Nephron progenitor cell (in vitro differentiated cells): Measurements from ENCODE around the gene ARID1A.

Source experiments
- DNase-seq: peaks from one replicate; pipeline ENCODE4 v3.0.0; 2021
- H3K27ac Mint-ChIP-seq: 2 replicates; pipeline ENCODE4 v1.8.0; 2021; ENCODE audit warnings: mild to moderate bottlenecking, moderate library complexity, mixed read lengths
- H3K27me3 Mint-ChIP-seq: 2 replicates; pipeline ENCODE4 v1.8.0; 2021; ENCODE audit warnings: mild to moderate bottlenecking, low read depth, mixed read lengths; ENCODE audit not compliant: poor library complexity
- H3K36me3 Mint-ChIP-seq: 2 replicates; pipeline ENCODE4 v1.8.0; 2021; ENCODE audit warnings: low read depth, mixed read lengths
- H3K4me1 Mint-ChIP-seq: 2 replicates; pipeline ENCODE4 v1.8.0; 2021; ENCODE audit warnings: mixed read lengths
- H3K4me3 Mint-ChIP-seq: 2 replicates; pipeline ENCODE4 v1.8.0; 2021; ENCODE audit warnings: mild to moderate bottlenecking, moderate library complexity, mixed read lengths
- H3K9me3 Mint-ChIP-seq: 2 replicates; pipeline ENCODE4 v1.8.0; 2021; ENCODE audit warnings: mild to moderate bottlenecking, moderate library complexity, mixed read lengths
- TF ChIP-seq, protein P1 (sequence below): fragments of 200-600 bp; sonication (generic); IDR thresholded peaks from 2 replicates; pipeline ENCODE4 v1.5.0; 2021; ENCODE audit warnings: antibody characterized with exemption

Gene ARID1A

DNA sequence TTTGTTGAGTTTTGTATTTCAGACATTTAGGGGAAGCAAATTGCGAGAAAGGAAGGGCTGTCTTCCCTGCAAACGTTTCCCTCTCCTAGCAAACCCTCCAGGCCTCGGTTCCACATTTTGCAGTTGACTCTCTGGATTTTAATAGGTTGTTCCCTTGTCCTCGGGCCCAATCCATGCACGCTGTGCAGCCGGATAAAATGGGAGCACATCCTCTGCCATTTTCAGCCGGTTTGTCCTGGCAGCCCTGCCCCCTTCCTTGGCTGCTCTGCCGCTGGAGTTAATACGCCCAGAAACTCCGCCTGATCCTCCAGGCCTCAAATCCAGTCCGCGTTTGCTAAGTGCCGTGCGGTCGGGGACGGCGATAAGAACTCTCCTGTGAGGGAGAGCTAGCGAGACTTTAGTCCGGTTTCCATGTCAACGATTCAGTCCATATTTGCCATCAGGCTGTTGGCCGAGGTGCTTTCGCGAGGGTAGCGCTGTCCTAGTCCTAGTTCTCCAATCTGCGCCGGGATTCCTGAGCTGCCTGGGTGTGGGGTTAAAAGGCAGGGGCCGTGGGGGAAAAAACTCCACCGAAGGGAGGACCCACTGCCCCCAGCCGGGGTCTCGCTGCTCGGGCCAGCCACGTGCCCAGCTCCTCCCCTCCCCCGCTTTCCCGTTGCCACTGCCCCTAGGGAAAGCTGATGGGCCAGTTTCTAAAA is 2.9 kb upstream of the ARID1A start:
- Mint-ChIP-seq H3K4me3 (peak overlapping the region; percentile 88), H3K36me3 (no peaks in the 10 kb centered on the region), H3K27me3 (peaks cover 3% of the 10 kb centered on the region), H3K9me3 (peaks cover 18% of the 10 kb centered on the region), H3K4me1 (peaks cover 45% of the 10 kb centered on the region), H3K27ac (peak overlapping the region; percentile 100)
- TF ChIP-seq, protein P1, sequence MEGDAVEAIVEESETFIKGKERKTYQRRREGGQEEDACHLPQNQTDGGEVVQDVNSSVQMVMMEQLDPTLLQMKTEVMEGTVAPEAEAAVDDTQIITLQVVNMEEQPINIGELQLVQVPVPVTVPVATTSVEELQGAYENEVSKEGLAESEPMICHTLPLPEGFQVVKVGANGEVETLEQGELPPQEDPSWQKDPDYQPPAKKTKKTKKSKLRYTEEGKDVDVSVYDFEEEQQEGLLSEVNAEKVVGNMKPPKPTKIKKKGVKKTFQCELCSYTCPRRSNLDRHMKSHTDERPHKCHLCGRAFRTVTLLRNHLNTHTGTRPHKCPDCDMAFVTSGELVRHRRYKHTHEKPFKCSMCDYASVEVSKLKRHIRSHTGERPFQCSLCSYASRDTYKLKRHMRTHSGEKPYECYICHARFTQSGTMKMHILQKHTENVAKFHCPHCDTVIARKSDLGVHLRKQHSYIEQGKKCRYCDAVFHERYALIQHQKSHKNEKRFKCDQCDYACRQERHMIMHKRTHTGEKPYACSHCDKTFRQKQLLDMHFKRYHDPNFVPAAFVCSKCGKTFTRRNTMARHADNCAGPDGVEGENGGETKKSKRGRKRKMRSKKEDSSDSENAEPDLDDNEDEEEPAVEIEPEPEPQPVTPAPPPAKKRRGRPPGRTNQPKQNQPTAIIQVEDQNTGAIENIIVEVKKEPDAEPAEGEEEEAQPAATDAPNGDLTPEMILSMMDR, result no peak
- peak; percentile 87 for DNase-seq

DNA sequence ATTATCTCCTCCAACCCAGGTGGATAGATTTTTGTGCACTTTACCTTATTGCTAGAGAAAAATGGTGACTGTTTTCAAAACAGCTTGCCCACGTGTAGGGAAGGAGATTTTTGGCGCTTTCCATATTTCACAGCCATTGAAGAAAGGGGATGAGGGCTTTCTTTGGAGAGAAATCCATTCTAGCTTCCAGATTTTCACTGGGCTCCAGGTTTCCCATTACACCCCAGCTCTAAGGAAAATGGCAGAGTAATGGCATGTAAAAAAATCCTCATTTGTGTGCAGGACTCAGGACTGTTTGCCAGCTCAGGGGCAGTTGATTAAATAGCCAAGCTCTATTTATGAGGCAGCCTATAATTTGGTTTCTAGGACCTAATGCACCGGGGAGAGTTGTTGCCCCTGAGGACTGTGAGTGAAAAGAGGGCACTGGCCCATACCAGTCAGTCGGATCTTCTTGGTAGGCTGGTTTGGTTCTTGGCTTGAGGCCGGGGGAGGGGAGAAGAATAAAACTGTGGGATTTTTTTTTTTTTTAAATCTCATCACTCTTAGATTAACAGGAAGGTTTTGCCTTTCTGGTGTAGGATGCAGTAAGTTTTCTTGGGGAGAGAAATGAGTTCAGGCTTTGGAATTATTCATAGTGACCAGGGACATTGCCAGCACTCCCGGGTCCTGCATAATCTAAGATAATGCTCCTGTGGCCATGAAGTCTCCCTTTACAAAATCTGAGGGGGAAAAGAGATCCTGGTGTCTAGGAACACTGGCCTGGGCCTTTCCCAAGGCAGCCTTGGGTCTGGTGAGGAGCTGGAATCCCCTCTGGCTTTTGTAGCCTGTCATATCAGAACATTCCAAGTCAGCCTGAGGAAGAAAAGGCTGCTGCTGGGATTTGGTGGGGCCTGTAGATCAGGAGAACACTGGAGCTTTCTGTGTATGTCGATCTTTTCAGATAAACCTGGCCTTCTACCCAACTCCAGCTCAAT is 1.9 kb upstream of the ARID1A start:
- Mint-ChIP-seq H3K9me3 (peaks cover 18% of the 10 kb centered on the region), H3K36me3 (no peaks in the 10 kb centered on the region), H3K27ac (peak overlapping the region; percentile 100), H3K4me3 (peak overlapping the region; percentile 88), H3K27me3 (peaks cover 3% of the 10 kb centered on the region), H3K4me1 (peaks cover 45% of the 10 kb centered on the region)
- DNase-seq, result peak; percentile 9
- TF ChIP-seq, protein P1, result no peak

DNA sequence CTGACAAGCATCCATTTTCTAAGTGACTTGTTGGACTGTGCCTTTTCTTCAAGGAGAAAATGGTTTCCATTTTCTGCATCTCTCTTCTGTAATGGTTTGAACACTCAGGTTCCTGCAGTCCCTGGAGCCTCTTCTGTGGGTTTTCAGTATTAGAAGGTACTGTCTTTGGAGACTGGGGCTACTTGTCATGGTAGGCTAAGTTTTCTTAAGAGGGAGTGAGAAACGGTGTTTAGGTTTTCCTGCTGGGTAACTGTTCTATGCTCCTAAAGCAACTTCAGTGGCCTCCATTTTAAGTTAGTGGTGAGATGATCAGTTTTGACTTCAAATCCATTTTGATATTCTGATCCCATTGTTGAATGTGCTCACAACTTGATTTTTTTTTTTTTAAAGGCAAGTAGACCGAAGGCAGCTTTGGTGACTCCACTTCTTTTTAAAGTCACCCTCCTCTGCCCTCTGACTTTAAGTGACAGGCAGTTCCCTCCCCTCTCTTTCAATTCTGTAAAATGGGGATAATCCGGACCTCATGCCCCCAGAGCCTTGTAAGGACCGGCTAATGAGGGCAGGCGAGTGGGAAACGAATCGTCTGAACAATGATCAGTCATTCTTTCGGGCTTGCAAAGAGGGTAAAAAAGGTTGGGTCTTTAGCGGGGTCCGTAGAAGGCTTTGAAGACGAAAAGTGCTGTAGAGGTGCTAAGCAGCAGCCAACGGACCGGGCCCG is 1.0 kb upstream of the ARID1A start:
- no peaks in the 10 kb centered on the region for H3K36me3 Mint-ChIP-seq
- TF ChIP-seq, protein P1, result no peak
- H3K9me3 Mint-ChIP-seq, result peaks cover 12% of the 10 kb centered on the region
- H3K4me1 Mint-ChIP-seq, result peaks cover 45% of the 10 kb centered on the region
- H3K27ac Mint-ChIP-seq, result peak overlapping the region; percentile 100
- peaks cover 3% of the 10 kb centered on the region for H3K27me3 Mint-ChIP-seq
- DNase-seq, result no peak
- peak overlapping the region; percentile 88 for H3K4me3 Mint-ChIP-seq

DNA sequence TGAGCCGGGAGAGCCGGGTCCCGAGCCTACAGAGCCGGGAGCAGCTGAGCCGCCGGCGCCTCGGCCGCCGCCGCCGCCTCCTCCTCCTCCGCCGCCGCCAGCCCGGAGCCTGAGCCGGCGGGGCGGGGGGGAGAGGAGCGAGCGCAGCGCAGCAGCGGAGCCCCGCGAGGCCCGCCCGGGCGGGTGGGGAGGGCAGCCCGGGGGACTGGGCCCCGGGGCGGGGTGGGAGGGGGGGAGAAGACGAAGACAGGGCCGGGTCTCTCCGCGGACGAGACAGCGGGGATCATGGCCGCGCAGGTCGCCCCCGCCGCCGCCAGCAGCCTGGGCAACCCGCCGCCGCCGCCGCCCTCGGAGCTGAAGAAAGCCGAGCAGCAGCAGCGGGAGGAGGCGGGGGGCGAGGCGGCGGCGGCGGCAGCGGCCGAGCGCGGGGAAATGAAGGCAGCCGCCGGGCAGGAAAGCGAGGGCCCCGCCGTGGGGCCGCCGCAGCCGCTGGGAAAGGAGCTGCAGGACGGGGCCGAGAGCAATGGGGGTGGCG is 371 bp downstream of the ARID1A start:
- H3K27me3 Mint-ChIP-seq, result no peaks in the 10 kb centered on the region
- no peaks in the 10 kb centered on the region for H3K9me3 Mint-ChIP-seq
- DNase-seq, result peak; percentile 49
- H3K36me3 Mint-ChIP-seq, result no peaks in the 10 kb centered on the region
- H3K4me3 Mint-ChIP-seq, result no peak overlapping the region
- TF ChIP-seq, protein P1, result no peak
- H3K4me1 Mint-ChIP-seq, result peaks cover 31% of the 10 kb centered on the region
- no peak overlapping the region for H3K27ac Mint-ChIP-seq

DNA sequence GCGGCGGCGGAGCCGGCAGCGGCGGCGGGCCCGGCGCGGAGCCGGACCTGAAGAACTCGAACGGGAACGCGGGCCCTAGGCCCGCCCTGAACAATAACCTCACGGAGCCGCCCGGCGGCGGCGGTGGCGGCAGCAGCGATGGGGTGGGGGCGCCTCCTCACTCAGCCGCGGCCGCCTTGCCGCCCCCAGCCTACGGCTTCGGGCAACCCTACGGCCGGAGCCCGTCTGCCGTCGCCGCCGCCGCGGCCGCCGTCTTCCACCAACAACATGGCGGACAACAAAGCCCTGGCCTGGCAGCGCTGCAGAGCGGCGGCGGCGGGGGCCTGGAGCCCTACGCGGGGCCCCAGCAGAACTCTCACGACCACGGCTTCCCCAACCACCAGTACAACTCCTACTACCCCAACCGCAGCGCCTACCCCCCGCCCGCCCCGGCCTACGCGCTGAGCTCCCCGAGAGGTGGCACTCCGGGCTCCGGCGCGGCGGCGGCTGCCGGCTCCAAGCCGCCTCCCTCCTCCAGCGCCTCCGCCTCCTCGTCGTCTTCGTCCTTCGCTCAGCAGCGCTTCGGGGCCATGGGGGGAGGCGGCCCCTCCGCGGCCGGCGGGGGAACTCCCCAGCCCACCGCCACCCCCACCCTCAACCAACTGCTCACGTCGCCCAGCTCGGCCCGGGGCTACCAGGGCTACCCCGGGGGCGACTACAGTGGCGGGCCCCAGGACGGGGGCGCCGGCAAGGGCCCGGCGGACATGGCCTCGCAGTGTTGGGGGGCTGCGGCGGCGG is 1.0 kb downstream of the ARID1A start:
- TF ChIP-seq, protein P1, result no peak
- Mint-ChIP-seq H3K4me3 (peak overlapping the region; percentile 67), H3K27ac (no peak overlapping the region), H3K9me3 (no peaks in the 10 kb centered on the region), H3K27me3 (no peaks in the 10 kb centered on the region), H3K4me1 (peaks cover 31% of the 10 kb centered on the region), H3K36me3 (no peaks in the 10 kb centered on the region)
- peak; percentile 46 for DNase-seq
